Measurements from ENCODE around the gene PCK1.

PCK1 gene

GRCh38 chr20:57577679-57578475 lies 17.0 kb downstream of the PCK1 start:
- DNase-seq, result no peak

DNA sequence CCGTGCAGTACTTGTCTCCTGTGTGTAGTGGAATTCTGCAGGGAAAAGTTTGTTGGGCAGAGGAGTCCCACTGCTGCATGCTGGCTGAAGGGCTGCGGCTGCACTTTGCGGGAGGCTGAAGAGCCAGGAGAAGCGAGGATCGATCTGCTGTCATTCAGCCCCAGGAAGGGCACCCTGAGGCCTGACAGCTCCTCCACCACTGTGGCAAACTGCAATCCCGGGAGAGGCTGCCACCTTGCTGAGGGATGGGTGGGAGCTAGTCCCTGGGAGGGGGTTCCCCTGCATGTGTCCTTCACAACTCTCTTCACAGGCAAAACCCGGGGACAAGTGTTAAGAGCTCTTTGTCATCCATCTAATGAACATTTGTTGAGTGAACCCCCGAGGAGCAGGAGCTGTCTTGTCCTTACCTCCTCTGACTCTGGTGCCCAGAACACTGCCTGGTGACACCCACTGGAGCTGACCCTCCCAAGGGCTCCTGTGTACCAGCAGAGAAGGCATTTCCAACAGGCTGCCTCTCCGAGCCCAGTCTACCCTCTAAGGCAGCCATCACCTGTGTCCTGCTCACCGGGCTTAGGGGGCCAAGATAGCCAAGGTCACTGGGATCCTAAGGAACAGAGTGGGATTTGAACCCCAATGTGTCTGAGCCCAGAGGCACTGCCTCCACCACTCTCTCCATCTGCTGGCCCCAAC lies 17.7 kb downstream of the PCK1 start:
- no peak for DNase-seq

DNA sequence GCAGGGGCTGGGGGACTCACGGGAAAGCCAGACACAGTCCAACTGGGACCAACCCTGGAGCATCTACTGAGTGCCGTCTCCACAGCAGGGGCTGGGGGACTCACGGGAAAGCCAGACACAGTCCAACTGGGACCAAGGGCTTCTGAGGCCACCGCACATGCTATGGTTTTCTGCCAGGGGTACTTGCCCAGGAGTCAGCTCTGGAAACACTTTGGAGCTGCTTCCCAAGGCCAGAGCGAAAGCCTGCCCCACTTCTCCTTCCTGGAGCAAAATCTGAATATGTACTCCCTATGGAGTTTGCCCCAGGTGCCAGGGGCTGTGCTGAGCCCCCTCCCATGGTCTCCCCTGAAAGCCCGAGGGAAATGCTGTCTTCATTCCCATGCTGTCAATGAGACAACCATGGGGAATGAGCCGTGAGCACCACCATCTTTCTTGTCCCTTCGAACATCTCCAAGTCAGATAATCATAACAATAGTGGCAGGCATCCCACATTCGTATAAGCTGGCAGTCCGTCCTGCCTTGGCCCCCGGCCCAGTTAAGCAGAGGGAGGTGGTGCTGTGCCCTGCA lies 18.5 kb downstream of the PCK1 start:
- DNase-seq, result no peak

DNA sequence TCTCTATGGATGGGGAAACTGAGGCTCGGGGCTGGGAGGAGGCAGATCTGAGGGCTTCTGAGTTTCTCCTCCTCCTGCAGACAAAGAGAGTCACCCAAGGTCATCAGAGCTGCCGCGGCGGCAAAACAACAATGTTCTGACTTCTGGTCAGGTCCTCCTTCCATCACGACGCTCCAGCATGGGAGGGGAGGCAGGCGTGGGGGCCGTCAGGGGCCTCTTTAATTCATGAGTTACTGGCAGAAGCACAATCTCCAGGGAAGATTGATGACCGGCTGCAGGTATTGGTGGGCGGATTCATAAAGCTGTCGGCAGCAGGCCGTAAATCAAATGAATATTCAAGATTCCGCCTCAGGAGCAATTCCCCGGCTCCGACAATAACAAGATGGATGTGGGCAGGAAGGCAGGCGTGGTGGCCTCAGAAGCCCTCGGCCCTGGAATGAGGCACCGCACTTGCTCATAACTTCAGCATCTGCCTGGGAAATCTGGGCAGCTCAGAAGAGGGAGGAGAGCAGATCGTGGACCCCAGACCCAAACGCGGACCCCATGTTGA lies 19.1 kb downstream of the PCK1 start:
- DNase-seq, result no peak

- DNase-seq, result no peak
Observed at GRCh38 chr20:57580478-57581201, 19.7 kb downstream of the PCK1 start.

DNA sequence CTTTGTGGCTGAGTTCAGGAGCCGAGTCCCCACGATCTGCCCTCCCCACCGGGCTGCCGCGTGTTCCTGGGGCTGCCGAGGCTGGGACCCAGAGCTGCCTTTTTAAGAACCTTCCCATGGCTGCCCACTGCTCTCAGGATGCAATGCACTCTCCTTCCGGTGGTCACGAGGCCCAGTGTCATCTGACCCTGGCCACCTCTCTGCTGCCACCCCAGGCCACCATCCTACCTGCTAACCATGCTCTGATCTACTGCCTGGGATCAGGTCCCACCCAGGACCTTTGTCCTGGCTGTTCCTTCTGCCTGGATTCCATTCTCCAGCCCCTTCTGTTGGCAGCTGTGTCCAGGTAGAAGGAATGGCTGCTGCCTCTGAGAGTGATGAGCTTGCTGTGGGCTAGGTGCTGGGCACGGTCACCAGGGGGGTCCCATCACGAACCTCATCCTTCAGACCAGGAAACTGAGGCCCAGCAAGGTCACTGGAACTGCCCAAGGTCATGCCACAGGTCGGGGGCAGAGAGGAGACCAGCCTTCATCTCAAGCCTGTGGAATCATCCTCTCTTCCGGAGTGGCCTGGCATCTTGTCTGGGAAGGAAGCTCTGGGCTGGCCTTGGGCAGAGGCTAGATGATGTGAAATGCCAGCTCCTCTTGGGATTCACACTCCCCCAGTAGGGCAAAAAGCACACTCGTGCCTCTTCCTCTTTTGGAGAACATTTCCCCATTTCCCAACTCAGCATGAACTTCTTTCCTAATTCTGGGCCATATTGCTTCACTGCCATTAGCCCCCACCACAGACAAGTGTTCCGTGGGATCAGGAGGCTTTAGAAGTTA lies 20.5 kb downstream of the PCK1 start:
- no peak for DNase-seq

DNA sequence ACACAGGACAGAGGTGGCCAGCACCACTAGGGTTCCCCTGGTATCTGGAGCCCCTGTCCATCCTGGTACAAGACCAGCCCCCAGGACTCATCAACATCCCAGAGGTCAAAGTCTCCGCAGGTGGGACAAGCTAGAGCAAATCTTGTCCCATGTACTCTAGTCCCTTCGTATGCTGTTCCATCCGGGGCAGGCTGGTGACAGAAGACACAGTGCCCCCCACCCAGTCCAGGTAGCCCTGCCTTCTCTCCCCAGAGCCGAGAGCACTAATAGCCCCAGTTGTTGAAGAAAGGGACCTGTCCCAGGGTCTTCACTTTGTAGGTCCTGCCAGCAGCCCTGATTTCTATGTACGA lies 21.1 kb downstream of the PCK1 start:
- DNase-seq, result no peak

- DNase-seq, result no peak
Observed at GRCh38 chr20:57582432-57583288, 21.8 kb downstream of the PCK1 start.

GRCh38 chr20:57583289-57584257 lies 22.7 kb downstream of the PCK1 start:
- no peak for DNase-seq

GRCh38 chr20:57584768-57585461 lies 24.0 kb downstream of the PCK1 start:
- no peak for DNase-seq

DNA sequence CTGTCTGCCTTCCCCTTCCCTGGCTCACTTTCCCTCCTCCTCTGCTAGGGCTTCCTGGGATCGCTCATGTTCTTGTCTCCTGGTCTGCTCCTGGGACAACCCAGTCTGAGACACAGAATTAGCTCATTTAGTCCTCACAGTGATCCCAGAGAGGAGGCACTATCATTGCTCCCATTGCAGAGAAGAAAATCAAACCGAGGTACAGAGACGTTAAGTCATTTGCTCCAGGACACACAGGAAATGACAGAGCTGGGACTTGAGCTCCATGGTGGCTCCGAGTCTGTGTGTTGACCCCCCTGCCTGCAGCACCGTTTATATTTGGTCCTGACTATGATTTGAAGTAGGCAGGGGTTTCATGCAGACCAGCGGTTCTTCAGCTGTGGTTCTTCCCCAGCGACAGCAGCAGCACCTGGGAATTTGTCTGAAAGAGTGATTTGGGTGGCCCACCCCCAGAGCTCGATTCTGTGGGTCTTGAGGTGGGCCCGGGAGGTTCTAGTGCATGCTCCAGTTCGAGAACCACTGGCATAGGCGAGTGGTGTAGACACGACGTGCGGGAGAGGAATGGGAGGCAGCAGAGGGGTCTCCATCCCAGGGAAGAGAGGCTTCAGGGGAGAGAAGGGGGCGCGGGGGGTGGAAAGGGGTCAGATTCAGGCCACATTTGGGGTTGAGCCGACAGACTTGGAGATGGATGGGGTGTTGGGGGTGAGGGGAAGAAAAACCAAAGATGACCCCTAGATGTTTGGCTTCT lies 24.7 kb downstream of the PCK1 start:
- DNase-seq, result no peak

DNA sequence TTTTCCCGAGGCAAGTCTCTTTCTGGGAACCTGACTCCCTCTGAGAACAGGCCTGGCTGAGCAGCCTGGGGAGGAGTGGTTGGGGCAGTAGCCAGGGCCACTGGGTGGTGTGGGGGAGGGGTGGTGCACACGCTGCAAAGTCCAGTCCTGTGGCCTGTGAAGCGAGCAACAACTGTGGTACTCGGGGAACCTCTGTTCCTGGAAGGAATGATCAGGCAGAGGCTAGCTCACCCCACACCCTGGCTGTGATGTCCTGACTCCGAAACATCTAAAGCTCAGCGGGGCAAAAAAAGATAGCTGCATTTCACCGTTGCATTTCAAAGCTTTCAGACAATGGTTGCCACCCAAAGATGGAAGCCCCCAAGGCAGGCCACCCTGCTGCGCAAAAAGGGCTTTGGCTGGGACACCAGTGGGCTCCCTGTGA lies 25.5 kb downstream of the PCK1 start:
- no peak for DNase-seq

DNA sequence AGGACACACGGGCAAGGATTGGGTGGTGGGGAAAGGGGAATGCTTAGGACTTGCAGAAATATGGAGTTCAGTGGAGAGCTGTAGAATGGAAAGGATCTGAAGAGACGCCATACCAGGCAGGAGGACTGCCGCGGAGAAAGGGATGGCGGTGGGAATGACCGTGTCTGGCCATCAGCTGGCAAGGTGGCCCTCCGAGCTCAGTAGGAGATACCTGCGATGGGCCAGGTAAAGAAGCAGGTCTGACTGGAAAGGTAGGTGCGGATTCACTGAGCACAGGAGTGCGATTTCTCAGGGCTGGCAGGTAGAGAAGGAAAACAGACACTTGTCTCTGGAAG lies 26.0 kb downstream of the PCK1 start:
- no peak for DNase-seq

- no peak for DNase-seq
Observed at GRCh38 chr20:57587278-57587988, 26.5 kb downstream of the PCK1 start.

- no peak for DNase-seq
Observed at GRCh38 chr20:57587989-57588377, 27.1 kb downstream of the PCK1 start.

DNA sequence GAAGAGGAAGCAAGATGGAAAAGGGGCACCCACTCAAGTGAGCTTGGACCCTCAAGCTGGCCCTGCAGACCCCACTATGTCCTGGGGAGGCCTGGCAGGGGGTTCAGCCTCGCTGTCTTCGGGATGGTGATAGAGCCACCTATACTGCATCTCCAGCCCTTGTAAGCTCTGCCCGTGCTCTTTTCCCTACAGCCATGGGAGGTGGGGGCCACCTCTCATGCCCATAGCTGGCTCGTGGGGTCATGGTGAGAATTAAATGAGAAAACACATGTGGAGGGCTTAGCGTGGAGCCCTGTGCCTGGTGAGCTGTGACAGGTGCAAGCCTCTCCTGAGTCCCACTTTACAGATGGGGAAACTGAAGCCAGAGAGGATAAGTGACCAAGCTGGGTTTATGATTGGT lies 27.7 kb downstream of the PCK1 start:
- no peak for DNase-seq

GRCh38 chr20:57589123-57589727 lies 28.3 kb downstream of the PCK1 start:
- no peak for DNase-seq
